Neuronal stem cell (in vitro differentiated cells): ENCODE data around the gene EFNA5.

Experiments
- DNase-seq: peaks from one replicate; pipeline ENCODE4 v3.0.0-alpha.2; 2013; ENCODE audit warnings: low spot score
- H2AFZ ChIP-seq: one replicate; pipeline ENCODE4 v1.6.1; 2013; ENCODE audit warnings: mild to moderate bottlenecking, low read length, inconsistent platforms
- H2AK5ac ChIP-seq: 2 replicates; pipeline ENCODE4 v1.6.1; 2013; ENCODE audit warnings: low read depth, mild to moderate bottlenecking, inconsistent platforms, low read length, moderate library complexity, mixed read lengths
- H2BK120ac ChIP-seq: 2 replicates; pipeline ENCODE4 v1.6.1; 2013; ENCODE audit warnings: low read depth, mild to moderate bottlenecking, inconsistent platforms, low read length, moderate library complexity, mixed read lengths
- H2BK12ac ChIP-seq: one replicate; pipeline ENCODE4 v1.6.1; 2013; ENCODE audit warnings: low read length, inconsistent platforms
- H2BK15ac ChIP-seq: 2 replicates; pipeline ENCODE4 v1.6.1; 2013; ENCODE audit warnings: mild to moderate bottlenecking, low read length, inconsistent platforms, mixed read lengths
- H2BK5ac ChIP-seq: one replicate; pipeline ENCODE4 v1.6.1; 2013; ENCODE audit warnings: inconsistent platforms, mild to moderate bottlenecking, low read length, moderate library complexity
- H3K14ac ChIP-seq: one replicate; pipeline ENCODE4 v1.6.1; 2013; ENCODE audit warnings: low read length, inconsistent platforms
- H3K18ac ChIP-seq: 2 replicates; pipeline ENCODE4 v1.6.1; 2013; ENCODE audit warnings: low read length, inconsistent platforms
- H3K23ac ChIP-seq: 2 replicates; pipeline ENCODE4 v1.6.1; 2013; ENCODE audit warnings: low read depth, mild to moderate bottlenecking, mixed read lengths, low read length, inconsistent platforms; ENCODE audit not compliant: poor library complexity
- H3K27ac ChIP-seq: replicated peaks from 3 replicates; pipeline ENCODE4 v1.5.1; 2013; ENCODE audit warnings: low read length, inconsistent platforms
- H3K27me3 ChIP-seq, 3 experiments: 2 replicates each; pipeline ENCODE4 v1.6.1; 2013; ENCODE audit warnings: low read length in 3 of 3, mild to moderate bottlenecking in 2 of 3, inconsistent platforms in 1 of 3, low read depth in 1 of 3, mixed read lengths in 1 of 3, moderate library complexity in 1 of 3; ENCODE audit not compliant: control insufficient read depth in 3 of 3, insufficient read depth in 3 of 3
- H3K36me3 ChIP-seq, 2 donors: replicated peaks in 1 of 2; 2 replicates each; pipeline ENCODE4 v1.6.1; 2013; ENCODE audit warnings: low read length in 2 of 2; ENCODE audit not compliant: control insufficient read depth in 2 of 2, insufficient read depth in 2 of 2
- H3K4ac ChIP-seq: 2 replicates; pipeline ENCODE4 v1.6.1; 2013; ENCODE audit warnings: inconsistent platforms, mild to moderate bottlenecking, low read length, moderate library complexity
- H3K4me1 ChIP-seq, 2 donors: 1 replicate in 1 of 2; 2 replicates in 1 of 2; pipeline ENCODE4 v1.6.1; 2013; ENCODE audit warnings: low read length in 2 of 2, low read depth in 1 of 2; ENCODE audit not compliant: control insufficient read depth in 2 of 2, insufficient read depth in 1 of 2
- H3K4me2 ChIP-seq: one replicate; pipeline ENCODE4 v1.6.1; 2013; ENCODE audit warnings: mild to moderate bottlenecking, low read length, inconsistent platforms; ENCODE audit not compliant: insufficient read depth, poor library complexity, severe bottlenecking
- H3K4me3 ChIP-seq, 2 donors: 2 replicates each; pipeline ENCODE4 v1.5.1; 2013; ENCODE audit warnings: low read length in 2 of 2, mild to moderate bottlenecking in 2 of 2, inconsistent platforms in 1 of 2, moderate library complexity in 1 of 2
- H3K79me1 ChIP-seq: one replicate; pipeline ENCODE4 v1.6.1; 2013; ENCODE audit warnings: low read depth, mild to moderate bottlenecking, inconsistent platforms, low read length, moderate library complexity
- H3K9ac ChIP-seq: one replicate; pipeline ENCODE4 v1.6.1; 2013; ENCODE audit warnings: mild to moderate bottlenecking, low read depth, low read length, inconsistent platforms; ENCODE audit not compliant: poor library complexity
- H3K9me3 ChIP-seq, 2 donors: replicated peaks in 1 of 2; 2 replicates each; pipeline versions ENCODE3 to v1.6.1; 2013; ENCODE audit warnings: low read length in 2 of 2, mild to moderate bottlenecking in 2 of 2, inconsistent platforms in 1 of 2, low read depth in 1 of 2, mixed read lengths in 1 of 2, moderate library complexity in 1 of 2; ENCODE audit not compliant: control insufficient read depth in 2 of 2, insufficient read depth in 1 of 2
- H4K8ac ChIP-seq: one replicate; pipeline ENCODE4 v1.6.1; 2013; ENCODE audit warnings: low read depth, mild to moderate bottlenecking, inconsistent platforms, low read length, moderate library complexity
- H4K91ac ChIP-seq: one replicate; pipeline ENCODE4 v1.6.1; 2013; ENCODE audit warnings: low read length, low read depth, mild to moderate bottlenecking, inconsistent platforms; ENCODE audit not compliant: poor library complexity
- WGBS, 2 donors: extraction: QIAGEN DNeasy Blood & Tissue Kit; methylation state at CpG; one replicate each; pipeline ENCODE4 v1.1.7; 2013; ENCODE audit warnings: missing lambda C conversion rate in 2 of 2, mixed read lengths in 1 of 2; ENCODE audit not compliant: insufficient read length in 2 of 2, insufficient replicate concordance in 1 of 2; ENCODE audit errors: extremely low coverage in 2 of 2; 5-methylcytosine and 5-hydroxymethylcytosine counted together

Gene EFNA5

DNA sequence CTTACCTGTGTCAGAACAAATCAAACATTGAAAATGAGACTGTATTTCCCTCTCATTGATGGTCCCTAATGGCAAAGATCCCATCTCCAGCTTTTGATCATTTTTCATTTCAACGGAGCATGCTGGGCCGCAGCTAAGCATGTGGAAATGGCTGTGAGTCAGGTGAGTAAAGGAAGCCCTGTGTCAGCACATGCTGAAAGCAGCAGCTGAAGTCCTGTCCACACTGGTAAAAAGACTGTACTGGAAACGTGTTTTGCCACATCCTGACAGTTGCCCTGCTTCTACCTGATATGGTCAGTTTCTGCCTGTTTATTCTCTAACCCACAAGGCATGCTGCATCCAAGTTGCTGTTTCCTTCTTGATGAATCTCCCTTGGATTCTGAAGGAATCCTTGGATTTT is 330.1 kb downstream of the EFNA5 start:
- no peaks in the 10 kb centered on the region for H3K36me3 ChIP-seq
- peaks cover 0 to 9% of the 10 kb centered on the region in 2 donors for H3K9me3 ChIP-seq
- no peak overlapping the region for H2AFZ ChIP-seq
- no peak overlapping the region for H4K91ac ChIP-seq
- no peaks in the 10 kb centered on the region for H3K79me1 ChIP-seq
- H3K4ac ChIP-seq = no peak overlapping the region
- H3K23ac ChIP-seq = no peak overlapping the region
- no peaks in the 10 kb centered on the region for H3K27me3 ChIP-seq
- H2BK120ac ChIP-seq = no peak overlapping the region
- H3K27ac ChIP-seq = no peak overlapping the region
- no peak overlapping the region for H3K4me3 ChIP-seq
- no peak overlapping the region for H3K4me2 ChIP-seq
- no peak overlapping the region for H2AK5ac ChIP-seq
- H3K18ac ChIP-seq = no peak overlapping the region
- no peak overlapping the region for H2BK15ac ChIP-seq
- H3K4me1 ChIP-seq = peaks cover 0 to 9% of the 10 kb centered on the region in 2 donors
- H3K14ac ChIP-seq = no peak overlapping the region
- no peak overlapping the region for H3K9ac ChIP-seq
- no peak overlapping the region for H2BK12ac ChIP-seq
- no peak overlapping the region for H4K8ac ChIP-seq
- WGBS, 2 donors = no CpG with 5 or more reads among the region's 3 CpGs
- DNase-seq = no peak
- no peak overlapping the region for H2BK5ac ChIP-seq

DNA sequence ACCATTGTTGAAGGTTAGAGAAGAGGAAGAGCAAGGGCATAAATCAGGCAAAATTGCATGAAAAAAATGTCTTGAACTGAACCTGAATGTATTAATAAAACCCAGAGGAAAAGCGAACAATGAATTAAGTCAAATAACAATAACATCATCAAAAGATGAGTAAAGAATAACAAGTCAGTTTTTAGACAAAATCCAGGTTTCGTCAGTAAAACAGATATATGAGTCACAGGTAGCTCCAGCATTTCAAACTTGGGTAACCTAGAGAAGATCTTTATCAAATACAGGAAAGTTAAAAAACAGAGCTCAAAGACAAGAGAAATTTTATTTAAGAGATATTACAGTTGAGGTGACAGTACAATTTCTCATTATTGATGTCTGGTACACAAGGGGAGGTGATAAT is 332.4 kb downstream of the EFNA5 start:
- Histone ChIP-seq H3K23ac (no peak overlapping the region), H4K8ac (no peak overlapping the region), H3K4me1 (peaks cover 0 to 9% of the 10 kb centered on the region in 2 donors), H2BK12ac (no peak overlapping the region), H4K91ac (no peak overlapping the region), H3K14ac (no peak overlapping the region), H3K79me1 (no peaks in the 10 kb centered on the region), H3K27ac (no peak overlapping the region), H3K9me3 (no peaks in the 10 kb centered on the region), H3K36me3 (no peaks in the 10 kb centered on the region), H3K4me3 (no peak overlapping the region), H2BK5ac (no peak overlapping the region), H2AFZ (no peak overlapping the region), H3K4ac (no peak overlapping the region), H2AK5ac (no peak overlapping the region), H3K18ac (no peak overlapping the region), H3K4me2 (no peak overlapping the region), H2BK15ac (no peak overlapping the region), H3K27me3 (no peaks in the 10 kb centered on the region), H2BK120ac (no peak overlapping the region), H3K9ac (no peak overlapping the region)
- WGBS, 2 donors = no CpG with 5 or more reads among the region's 2 CpGs
- no peak for DNase-seq

DNA sequence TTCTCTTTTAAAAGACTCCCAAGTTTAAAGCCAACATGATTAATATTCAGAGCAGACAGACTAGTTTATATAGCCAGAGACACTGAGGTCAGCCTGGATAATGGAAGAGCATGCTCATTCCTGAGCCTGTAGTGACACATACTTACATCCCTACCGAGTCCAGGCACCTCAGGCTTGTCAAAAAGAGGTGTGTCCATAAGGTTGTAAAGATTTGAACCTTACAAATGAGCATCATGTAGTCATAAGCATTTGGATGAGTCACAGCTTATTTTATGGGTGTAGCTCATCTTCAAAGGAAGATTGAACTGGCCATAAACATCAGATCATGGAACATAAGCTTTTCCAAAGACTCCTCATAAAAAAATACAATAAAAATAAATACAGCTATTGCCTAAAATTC is 333.5 kb downstream of the EFNA5 start:
- Histone ChIP-seq H3K27me3 (no peaks in the 10 kb centered on the region), H4K91ac (no peak overlapping the region), H3K23ac (no peak overlapping the region), H3K4me1 (peaks cover 0 to 9% of the 10 kb centered on the region in 2 donors), H3K36me3 (no peaks in the 10 kb centered on the region), H2BK12ac (no peak overlapping the region), H3K14ac (no peak overlapping the region), H3K4me3 (no peak overlapping the region), H4K8ac (no peak overlapping the region), H2BK5ac (no peak overlapping the region), H2BK15ac (no peak overlapping the region), H3K27ac (no peak overlapping the region), H3K4ac (no peak overlapping the region), H2AK5ac (no peak overlapping the region), H3K4me2 (no peak overlapping the region), H3K18ac (no peak overlapping the region), H2AFZ (no peak overlapping the region), H3K9ac (no peak overlapping the region), H3K79me1 (no peaks in the 10 kb centered on the region), H3K9me3 (no peaks in the 10 kb centered on the region), H2BK120ac (no peak overlapping the region)
- DNase-seq = no peak
- whole genome bisulfite sequencing, 2 donors = no CpG with 5 or more reads among the region's 1 CpG

DNA sequence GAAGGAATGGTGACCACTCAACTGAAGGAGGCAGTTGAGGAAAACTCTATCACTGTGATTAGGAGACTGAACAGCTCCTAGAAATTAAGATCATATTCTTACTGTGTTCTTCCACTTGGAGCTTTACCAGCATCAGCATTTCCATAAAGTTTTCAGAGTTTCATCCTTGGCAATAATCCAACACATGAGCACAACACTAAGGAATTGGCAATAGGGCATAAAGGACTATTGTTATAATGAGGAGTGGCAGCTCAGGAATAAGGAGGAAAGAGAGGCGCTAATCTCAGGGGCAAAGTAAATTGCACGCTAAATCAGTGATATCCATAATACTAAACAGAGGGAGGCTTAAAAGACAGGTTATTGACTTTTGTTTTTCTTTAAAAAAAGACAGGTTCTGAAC is 338.9 kb downstream of the EFNA5 start:
- H4K8ac ChIP-seq = no peak overlapping the region
- H3K14ac ChIP-seq = no peak overlapping the region
- no peak overlapping the region for H2BK15ac ChIP-seq
- H3K4ac ChIP-seq = no peak overlapping the region
- no peak overlapping the region for H2BK12ac ChIP-seq
- no peak overlapping the region for H2BK120ac ChIP-seq
- H2AFZ ChIP-seq = no peak overlapping the region
- H3K4me2 ChIP-seq = no peak overlapping the region
- no CpG with 5 or more reads among the region's 2 CpGs for WGBS, 2 donors
- no peak overlapping the region for H2AK5ac ChIP-seq
- H2BK5ac ChIP-seq = no peak overlapping the region
- no peak overlapping the region for H3K9ac ChIP-seq
- no peak overlapping the region for H3K18ac ChIP-seq
- H4K91ac ChIP-seq = no peak overlapping the region
- no peak overlapping the region for H3K27ac ChIP-seq
- no peaks in the 10 kb centered on the region for H3K36me3 ChIP-seq
- DNase-seq = no peak
- H3K4me3 ChIP-seq = no peak overlapping the region
- no peaks in the 10 kb centered on the region for H3K79me1 ChIP-seq
- H3K27me3 ChIP-seq = no peaks in the 10 kb centered on the region
- H3K4me1 ChIP-seq = peaks cover 0 to 2% of the 10 kb centered on the region in 2 donors
- H3K23ac ChIP-seq = no peak overlapping the region
- H3K9me3 ChIP-seq = no peaks in the 10 kb centered on the region
